GM21526 (cell line): ENCODE data around the gene NAT8L.

Source experiments
- ATAC-seq: cut with Tn5 transposase; IDR thresholded peaks from one replicate; pipeline ENCODE4 v1.9.1; 2021; ENCODE audit warnings: moderate library complexity; ENCODE audit not compliant: unreplicated experiment, low FRiP score

NAT8L gene

GRCh38 chr4:2089222-2089621, 30.1 kb downstream of the NAT8L start:
- ATAC-seq = no peak

- no peak for ATAC-seq
Measured at GRCh38 chr4:2090642-2091041, 31.5 kb downstream of the NAT8L start.

- no peak for ATAC-seq
Measured at GRCh38 chr4:2091990-2092668, 33.0 kb downstream of the NAT8L start.

- no peak for ATAC-seq
Measured at GRCh38 chr4:2092669-2093053, 33.5 kb downstream of the NAT8L start.

DNA sequence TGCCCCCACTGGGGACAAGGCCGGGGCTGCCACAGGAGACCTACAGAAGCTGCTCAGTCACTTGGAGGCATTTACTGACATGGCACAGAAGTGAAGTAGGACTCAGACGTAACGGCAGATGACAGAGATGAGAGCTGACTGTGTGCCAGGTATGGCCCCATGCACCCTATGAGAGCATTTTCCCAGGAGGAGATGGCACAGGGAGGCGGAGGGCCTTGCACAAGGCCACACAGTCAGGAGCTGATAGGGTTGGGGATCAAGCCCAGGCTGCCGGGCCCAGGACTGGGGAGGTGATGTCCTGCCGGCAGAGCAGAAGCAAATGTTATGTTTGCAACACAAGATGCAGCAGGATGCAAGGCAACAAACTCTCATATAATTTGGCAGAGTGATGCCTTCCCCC, 34.1 kb downstream of the NAT8L start:
- no peak for ATAC-seq

DNA sequence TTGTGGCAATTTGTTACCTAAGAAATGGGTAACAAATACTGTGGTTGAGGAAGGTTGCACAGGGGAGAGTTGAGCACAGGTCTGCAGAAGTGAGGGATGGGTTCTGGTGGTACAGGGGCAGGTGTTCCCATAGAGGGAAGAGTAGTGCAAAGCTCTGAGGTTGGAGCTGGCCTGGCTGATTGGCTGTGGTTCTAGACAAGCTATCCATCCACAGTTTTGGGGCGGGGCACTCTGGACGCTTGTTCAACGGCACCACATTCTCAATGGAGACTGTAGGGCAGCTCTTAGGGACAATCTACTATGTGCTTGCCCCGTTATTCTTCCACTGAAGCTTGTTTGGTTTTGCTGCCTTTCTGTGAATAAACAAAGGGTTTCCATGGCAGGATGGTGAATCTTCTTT, 35.4 kb downstream of the NAT8L start:
- ATAC-seq = no peak

- ATAC-seq = no peak
Measured at GRCh38 chr4:2095236-2096072, 36.3 kb downstream of the NAT8L start.

GRCh38 chr4:2096073-2096609, 37.0 kb downstream of the NAT8L start:
- ATAC-seq = no peak

GRCh38 chr4:2101346-2102044, 42.4 kb downstream of the NAT8L start:
- ATAC-seq = no peak

GRCh38 chr4:2102045-2102883, 43.1 kb downstream of the NAT8L start:
- ATAC-seq = no peak

- no peak for ATAC-seq
Measured at GRCh38 chr4:2103127-2103842, 44.2 kb downstream of the NAT8L start.

DNA sequence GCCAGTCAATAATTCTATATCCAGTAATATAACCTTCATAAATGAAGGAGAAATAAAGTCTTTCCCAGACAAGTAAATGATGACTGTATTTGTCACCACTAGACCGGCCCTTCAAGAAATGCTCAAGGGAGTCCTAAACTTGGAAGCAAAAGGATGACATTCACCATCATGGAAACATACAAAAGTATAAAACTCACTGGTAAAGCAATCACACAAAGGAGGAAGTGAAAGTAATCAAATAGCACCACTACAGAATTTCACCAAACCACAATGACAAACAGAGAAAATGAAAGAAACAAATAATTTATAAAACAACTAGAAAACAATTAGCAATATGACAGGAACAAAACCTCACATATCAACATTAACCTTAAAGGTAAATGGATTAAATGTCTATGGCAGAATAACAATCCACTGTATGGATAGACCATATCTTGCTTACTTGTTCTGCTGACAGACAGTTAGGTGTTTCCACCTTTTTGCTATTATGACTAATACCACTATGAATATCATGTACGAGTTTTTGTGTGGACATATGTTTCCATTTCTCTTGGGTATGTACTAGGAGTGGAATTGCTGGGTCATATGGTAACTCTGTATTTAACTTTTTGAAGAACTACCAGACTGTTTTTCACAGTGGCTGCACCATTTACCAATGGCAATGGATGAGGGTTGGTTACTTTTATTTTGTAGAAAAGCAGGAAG, 44.9 kb downstream of the NAT8L start:
- no peak for ATAC-seq

GRCh38 chr4:2104556-2105345, 45.6 kb downstream of the NAT8L start:
- no peak for ATAC-seq

- ATAC-seq = no peak
Measured at GRCh38 chr4:2105559-2105958, 46.4 kb downstream of the NAT8L start.

DNA sequence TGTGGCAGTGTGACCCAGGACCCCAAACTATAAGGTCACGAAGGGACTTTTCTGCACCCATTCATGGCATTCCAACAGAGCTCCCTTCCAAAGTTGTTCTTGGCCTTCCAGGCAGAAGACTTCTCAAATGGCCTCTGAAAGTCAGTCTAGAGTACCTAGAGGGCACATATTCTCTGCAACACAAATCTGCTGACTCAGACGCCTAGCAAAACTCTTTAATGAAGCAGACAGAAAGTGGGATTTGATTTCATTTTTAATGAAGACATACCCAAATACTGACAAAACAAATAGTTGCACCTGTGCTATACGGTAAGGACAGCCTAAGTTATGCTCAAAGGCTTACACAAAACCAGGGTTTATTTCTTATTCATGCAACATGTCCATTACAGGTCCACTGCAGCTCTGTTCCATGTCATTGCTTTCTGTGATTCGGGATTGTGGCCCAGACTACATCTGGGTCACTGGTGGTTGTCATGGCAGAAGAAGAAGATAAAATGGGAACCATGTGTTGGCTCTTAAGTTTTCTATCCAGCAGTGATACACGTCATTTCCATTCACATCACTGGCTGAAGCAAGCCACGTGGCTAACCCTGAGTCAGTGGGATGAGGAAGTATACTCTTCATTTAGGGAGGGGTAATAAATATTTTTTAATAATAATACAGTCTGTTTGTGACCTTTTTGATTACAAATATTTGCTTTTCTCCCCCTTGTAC, 57.7 kb downstream of the NAT8L start:
- ATAC-seq = no peak
